H9 (cell line): Measurements from ENCODE around the gene MAP2. TPM values are rescaled to one million over a fixed set of nuclear protein-coding genes. Genes with fewer than 3 reads are reported as not detected.

Experiments used
- DNase-seq: peaks from one replicate; pipeline ENCODE4 v3.0.0-alpha.2; 2017
- H2AFZ ChIP-seq: one replicate; pipeline ENCODE4 v1.6.1; 2013; ENCODE audit warnings: mild to moderate bottlenecking, low read length, control low read depth, moderate library complexity
- H2AK5ac ChIP-seq: 2 replicates; pipeline ENCODE4 v1.6.1; 2013; ENCODE audit warnings: low read length, control low read depth, mixed read lengths; ENCODE audit not compliant: insufficient read length
- H2BK120ac ChIP-seq: one replicate; pipeline ENCODE4 v1.6.1; 2013; ENCODE audit warnings: low read depth, mild to moderate bottlenecking, low read length, control low read depth, inconsistent platforms; ENCODE audit not compliant: poor library complexity, severe bottlenecking
- H2BK12ac ChIP-seq: 2 replicates; pipeline ENCODE4 v1.6.1; 2013; ENCODE audit warnings: low read length, control low read depth, mixed read lengths, low read depth; ENCODE audit not compliant: insufficient read length
- H2BK15ac ChIP-seq: 2 replicates; pipeline ENCODE4 v1.6.1; 2013; ENCODE audit warnings: low read depth, low read length, control low read depth
- H2BK20ac ChIP-seq: one replicate; pipeline ENCODE4 v1.6.1; 2013; ENCODE audit warnings: low read depth, mild to moderate bottlenecking, low read length, control low read depth, inconsistent platforms; ENCODE audit not compliant: poor library complexity, severe bottlenecking
- H2BK5ac ChIP-seq: 2 replicates; pipeline ENCODE4 v1.6.1; 2013; ENCODE audit warnings: low read length, control low read depth, mixed read lengths; ENCODE audit not compliant: insufficient read length
- H3K14ac ChIP-seq: 2 replicates; pipeline ENCODE4 v1.6.1; 2013; ENCODE audit warnings: low read length, control low read depth; ENCODE audit not compliant: insufficient read depth
- H3K18ac ChIP-seq: 2 replicates; pipeline ENCODE4 v1.6.1; 2013; ENCODE audit warnings: low read depth, mild to moderate bottlenecking, mixed read lengths, low read length, control low read depth; ENCODE audit not compliant: insufficient read length
- H3K23ac ChIP-seq: 2 replicates; pipeline ENCODE4 v1.6.1; 2013; ENCODE audit warnings: low read length, control low read depth, mixed read lengths, low read depth; ENCODE audit not compliant: insufficient read length
- H3K23me2 ChIP-seq: 2 replicates; pipeline ENCODE4 v1.6.1; 2013; ENCODE audit warnings: low read depth, mild to moderate bottlenecking, mixed read lengths, low read length, control low read depth; ENCODE audit not compliant: insufficient read length, poor library complexity, severe bottlenecking
- H3K27ac ChIP-seq: 2 replicates; pipeline ENCODE4 v1.5.1; 2013; ENCODE audit warnings: low read length, control low read depth, mixed read lengths, low read depth; ENCODE audit not compliant: insufficient read length
- H3K27me3 ChIP-seq: 2 replicates; pipeline ENCODE4 v1.6.1; 2013; ENCODE audit warnings: low read length, control low read depth, inconsistent platforms; ENCODE audit not compliant: insufficient read depth
- H3K4ac ChIP-seq: 2 replicates; pipeline ENCODE4 v1.6.1; 2013; ENCODE audit warnings: low read depth, mild to moderate bottlenecking, control low read depth, inconsistent platforms, low read length, moderate library complexity
- H3K4me1 ChIP-seq: 2 replicates; pipeline ENCODE4 v1.6.1; 2013; ENCODE audit warnings: low read length, control low read depth, inconsistent platforms; ENCODE audit not compliant: insufficient read depth
- H3K4me2 ChIP-seq: 2 replicates; pipeline ENCODE4 v1.6.1; 2013; ENCODE audit warnings: low read length, control low read depth, mixed read lengths; ENCODE audit not compliant: insufficient read length, insufficient read depth
- H3K56ac ChIP-seq: 2 replicates; pipeline ENCODE4 v1.6.1; 2013; ENCODE audit warnings: low read depth, mild to moderate bottlenecking, mixed read lengths, low read length, control low read depth; ENCODE audit not compliant: insufficient read length
- H3K79me1 ChIP-seq: 2 replicates; pipeline ENCODE4 v1.6.1; 2013; ENCODE audit warnings: low read depth, mild to moderate bottlenecking, moderate library complexity, low read length, control low read depth, inconsistent platforms; ENCODE audit not compliant: insufficient read depth, poor library complexity, severe bottlenecking
- H3K79me2 ChIP-seq: 2 replicates; pipeline ENCODE4 v1.6.1; 2013; ENCODE audit warnings: low read length, control low read depth, inconsistent platforms; ENCODE audit not compliant: insufficient read depth
- H3K9ac ChIP-seq: 2 replicates; pipeline ENCODE4 v1.6.1; 2013; ENCODE audit warnings: low read length, control low read depth, mixed read lengths; ENCODE audit not compliant: insufficient read length; ENCODE audit errors: extremely low read depth
- H3K9me3 ChIP-seq: one replicate; pipeline ENCODE4 v1.6.1; 2013; ENCODE audit warnings: low read depth, low read length, inconsistent platforms; ENCODE audit not compliant: control insufficient read depth
- H3T11ph ChIP-seq: one replicate; pipeline ENCODE4 v1.6.1; 2013; ENCODE audit warnings: mild to moderate bottlenecking, low read length, control low read depth, inconsistent platforms
- H4K20me1 ChIP-seq: one replicate; pipeline ENCODE4 v1.6.1; 2013; ENCODE audit not compliant: control insufficient read depth, insufficient read length, insufficient read depth
- H4K5ac ChIP-seq: 2 replicates; pipeline ENCODE4 v1.6.1; 2013; ENCODE audit warnings: low read depth, mild to moderate bottlenecking, mixed read lengths, low read length, control low read depth; ENCODE audit not compliant: insufficient read length
- H4K8ac ChIP-seq: replicated peaks from 2 replicates; pipeline ENCODE4 v1.6.1; 2013; ENCODE audit warnings: low read length, control low read depth, mixed read lengths, low read depth; ENCODE audit not compliant: insufficient read length
- H4K91ac ChIP-seq: 2 replicates; pipeline ENCODE4 v1.6.1; 2013; ENCODE audit warnings: low read depth, mild to moderate bottlenecking, moderate library complexity, mixed read lengths, low read length, control low read depth; ENCODE audit not compliant: insufficient read length
- H3K27ac Mint-ChIP-seq, 3 experiments: 2 replicates in 2 of 3; 3 replicates in 1 of 3; pipeline ENCODE4 v1.8.0; 2020 to 2021; ENCODE audit warnings: mixed read lengths in 3 of 3, mild to moderate bottlenecking in 1 of 3, moderate library complexity in 1 of 3
- H3K27me3 Mint-ChIP-seq: 2 replicates; pipeline ENCODE4 v1.8.0; 2021; ENCODE audit warnings: low read depth, mild to moderate bottlenecking, moderate library complexity, mixed read lengths
- H3K36me3 Mint-ChIP-seq, 3 experiments: 2 replicates in 2 of 3; 3 replicates in 1 of 3; pipeline ENCODE4 v1.8.0; 2020 to 2021; ENCODE audit warnings: low read depth in 3 of 3, mixed read lengths in 3 of 3; ENCODE audit not compliant: insufficient read depth in 1 of 3
- H3K4me1 Mint-ChIP-seq, 2 experiments: 2 replicates each; pipeline ENCODE4 v1.8.0; 2020; ENCODE audit warnings: mixed read lengths in 2 of 2
- H3K4me3 Mint-ChIP-seq, 2 experiments: 2 replicates in 1 of 2; 3 replicates in 1 of 2; pipeline ENCODE4 v1.8.0; 2020 to 2021; ENCODE audit warnings: mild to moderate bottlenecking in 2 of 2, mixed read lengths in 2 of 2, moderate library complexity in 1 of 2
- H3K9me3 Mint-ChIP-seq, 2 experiments: 2 replicates in 1 of 2; 3 replicates in 1 of 2; pipeline ENCODE4 v1.8.0; 2020; ENCODE audit warnings: mild to moderate bottlenecking in 2 of 2, mixed read lengths in 2 of 2, moderate library complexity in 1 of 2
- WGBS: extraction: QIAGEN DNeasy Blood & Tissue Kit; methylation state at CpG from one replicate; pipeline ENCODE4 v1.1.7; 2013; ENCODE audit warnings: missing lambda C conversion rate, low lambda C conversion rate, mixed read lengths; ENCODE audit not compliant: insufficient read length; ENCODE audit errors: extremely low coverage; 5-methylcytosine and 5-hydroxymethylcytosine counted together
- total RNA-seq: library from RNA; stranded (reverse); gene quantifications from 2 replicates; pipeline ENCODE4 v1.2.1, GENCODE V29; 2021
- TF ChIP-seq, protein P1 (sequence below): fragments of 200-600 bp; sonication (generic); conservative IDR thresholded peaks from 3 replicates; pipeline ENCODE4 v1.8.0; 2021; ENCODE audit warnings: antibody characterized with exemption, mild to moderate bottlenecking

MAP2 gene
- total RNA-seq, 1 experiment from 2014 or later, result 0.87 TPM

DNA sequence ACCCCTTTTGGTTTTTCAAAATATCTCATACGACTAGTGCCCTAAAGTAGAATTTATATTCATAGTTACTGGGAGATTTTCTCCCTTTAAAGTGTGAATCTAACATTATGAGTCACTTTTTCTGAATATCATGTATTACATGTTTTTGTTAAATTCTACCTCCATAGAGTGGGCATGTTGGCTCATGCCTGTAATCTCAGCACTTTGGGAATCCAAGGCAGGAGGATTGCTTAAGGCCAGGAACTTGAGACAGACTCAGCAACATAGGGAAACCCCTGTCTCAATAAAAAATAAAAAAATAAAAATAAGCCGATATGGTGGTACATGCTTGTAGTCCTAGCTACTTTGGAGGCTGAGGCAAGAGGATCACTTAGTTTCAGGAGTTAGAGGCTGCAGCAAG, 302.5 kb downstream of the MAP2 start:
- Mint-ChIP-seq H3K4me3 (no peak overlapping the region), H3K27ac (no peak overlapping the region), H3K27me3 (peaks cover 10% of the 10 kb centered on the region), H3K4me1 (peaks cover 2 to 5% of the 10 kb centered on the region in 2 experiments; a peak in 2 of 4 replicates), H3K9me3 (no peaks in the 10 kb centered on the region), H3K36me3 (no peaks in the 10 kb centered on the region)
- no peak overlapping the region for H2BK20ac ChIP-seq
- H2BK5ac ChIP-seq, result no peak overlapping the region
- H3K4me1 ChIP-seq, result no peaks in the 10 kb centered on the region
- H2AFZ ChIP-seq, result no peak overlapping the region
- no peaks in the 10 kb centered on the region for H4K20me1 ChIP-seq
- no peak overlapping the region for H2AK5ac ChIP-seq
- H3K23me2 ChIP-seq, result no peaks in the 10 kb centered on the region
- TF ChIP-seq, protein P1, sequence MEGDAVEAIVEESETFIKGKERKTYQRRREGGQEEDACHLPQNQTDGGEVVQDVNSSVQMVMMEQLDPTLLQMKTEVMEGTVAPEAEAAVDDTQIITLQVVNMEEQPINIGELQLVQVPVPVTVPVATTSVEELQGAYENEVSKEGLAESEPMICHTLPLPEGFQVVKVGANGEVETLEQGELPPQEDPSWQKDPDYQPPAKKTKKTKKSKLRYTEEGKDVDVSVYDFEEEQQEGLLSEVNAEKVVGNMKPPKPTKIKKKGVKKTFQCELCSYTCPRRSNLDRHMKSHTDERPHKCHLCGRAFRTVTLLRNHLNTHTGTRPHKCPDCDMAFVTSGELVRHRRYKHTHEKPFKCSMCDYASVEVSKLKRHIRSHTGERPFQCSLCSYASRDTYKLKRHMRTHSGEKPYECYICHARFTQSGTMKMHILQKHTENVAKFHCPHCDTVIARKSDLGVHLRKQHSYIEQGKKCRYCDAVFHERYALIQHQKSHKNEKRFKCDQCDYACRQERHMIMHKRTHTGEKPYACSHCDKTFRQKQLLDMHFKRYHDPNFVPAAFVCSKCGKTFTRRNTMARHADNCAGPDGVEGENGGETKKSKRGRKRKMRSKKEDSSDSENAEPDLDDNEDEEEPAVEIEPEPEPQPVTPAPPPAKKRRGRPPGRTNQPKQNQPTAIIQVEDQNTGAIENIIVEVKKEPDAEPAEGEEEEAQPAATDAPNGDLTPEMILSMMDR, result no peak
- no peak overlapping the region for H2BK15ac ChIP-seq
- no peak overlapping the region for H2BK120ac ChIP-seq
- H3K4me2 ChIP-seq, result no peak overlapping the region
- no CpG with 5 or more reads among the region's 2 CpGs for WGBS
- H3K56ac ChIP-seq, result no peak overlapping the region
- H4K5ac ChIP-seq, result no peak overlapping the region
- H3K79me2 ChIP-seq, result no peaks in the 10 kb centered on the region
- no peaks in the 10 kb centered on the region for H3K79me1 ChIP-seq
- no peaks in the 10 kb centered on the region for H3K9me3 ChIP-seq
- no peak overlapping the region for H3K27ac ChIP-seq
- H2BK12ac ChIP-seq, result no peak overlapping the region
- no peak overlapping the region for H4K8ac ChIP-seq
- H3K27me3 ChIP-seq, result no peaks in the 10 kb centered on the region
- H3K9ac ChIP-seq, result no peak overlapping the region
- no peak overlapping the region for H3K18ac ChIP-seq
- no peak overlapping the region for H3K14ac ChIP-seq
- H3T11ph ChIP-seq, result no peak overlapping the region
- H4K91ac ChIP-seq, result no peak overlapping the region
- H3K23ac ChIP-seq, result no peak overlapping the region
- DNase-seq, result no peak
- H3K4ac ChIP-seq, result no peak overlapping the region
